ENCODE measurements around the gene ALG11. TPM values are rescaled to one million over a fixed set of nuclear protein-coding genes. Genes with fewer than 3 reads are reported as not detected.

Gene ALG11
- total and polyA plus RNA-seq, 2 experiments from 2014 or later = 36.9 to 40.1 TPM

DNA sequence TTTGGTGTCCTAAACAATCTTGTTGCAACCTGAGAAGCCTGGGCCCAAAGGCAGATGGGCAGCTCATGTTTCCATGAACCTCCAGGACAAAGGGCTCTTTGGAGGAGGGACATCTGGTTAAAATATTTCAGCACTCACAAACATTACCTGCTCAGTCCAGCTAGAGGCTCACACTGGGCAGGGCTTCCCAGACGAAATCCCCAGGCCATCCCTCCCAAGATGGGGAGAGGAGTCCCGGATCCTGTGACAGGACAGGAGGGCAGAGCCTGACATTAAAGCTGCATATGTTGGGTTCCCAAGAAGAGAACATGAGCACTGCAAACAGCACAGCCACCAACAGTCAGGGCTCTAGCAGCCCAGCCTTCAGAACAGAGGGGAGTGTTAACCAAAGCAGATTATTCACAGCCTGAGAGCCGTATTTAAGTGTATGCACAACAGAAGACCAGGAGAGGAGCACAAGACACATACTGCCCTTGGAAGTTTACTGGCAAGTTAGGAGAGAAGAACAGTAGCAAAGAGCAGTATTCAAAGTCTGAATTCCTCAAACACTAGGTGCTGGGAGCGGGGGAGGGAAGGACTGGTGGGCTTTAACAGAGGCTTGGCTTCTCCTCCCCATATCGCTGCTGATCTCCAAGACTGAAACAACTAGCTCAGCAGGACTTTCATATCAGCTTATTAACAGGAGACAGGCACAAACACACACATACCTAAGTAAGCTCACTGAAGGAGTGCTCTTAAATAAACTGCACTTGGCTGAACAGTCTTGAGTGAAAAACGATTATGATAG is 13.3 kb upstream of the ALG11 start:
- Mint-ChIP-seq H3K4me3 (peak overlapping the region; percentile 14; the same call in 2 of the 3 replicates), H3K27ac (peak overlapping the region; percentile 10), H3K36me3 (ENCODE audit: low read depth) (no peaks in the 10 kb centered on the region), H3K27me3 (ENCODE audit: insufficient read depth, low read depth, poor library complexity) (peaks cover 17% of the 10 kb centered on the region), H3K9me3 (no peaks in the 10 kb centered on the region), H3K4me1 (peaks cover 54% of the 10 kb centered on the region)
- Histone ChIP-seq H3K79me2 (replicated peaks; ENCODE audit: insufficient read depth) (no peaks in the 10 kb centered on the region; the same call in 1 of the 2 replicates), H3K9me2 (ENCODE audit: insufficient read depth) (no peaks in the 10 kb centered on the region), H3K27me3 (ENCODE audit: insufficient read depth) (no peaks in the 10 kb centered on the region), H4K20me1 (replicated peaks; ENCODE audit: insufficient read depth) (no peaks in the 10 kb centered on the region), H3K27ac (ENCODE audit: low read depth) (peak overlapping the region; percentile 70), H3K4me2 (peak overlapping the region; percentile 46), H2AFZ (no peak overlapping the region), H3F3A (replicated peaks; ENCODE audit: low read depth) (no peaks in the 10 kb centered on the region), H3K4me1 (ENCODE audit: insufficient read depth) (peaks cover 26% of the 10 kb centered on the region), H3K36me3 (ENCODE audit: insufficient read depth) (no peaks in the 10 kb centered on the region), H3K4me3 (peak overlapping the region; percentile 28; the same call in 1 of the 2 replicates)
- TF ChIP-seq CREB1 (CRISPR knock-in tag; IDR thresholded peaks at IDR 0.05; ENCODE audit: low read depth) (no peak), POLR2AphosphoS5 (IDR thresholded peaks at IDR 0.05; ENCODE audit: low read depth) (no peak), ZNF114 (CRISPR knock-in tag; IDR thresholded peaks at IDR 0.05) (no peak), JUNB (IDR thresholded peaks at IDR 0.05; ENCODE audit: unreplicated experiment) (no peak)
- TF ChIP-seq, protein P1, sequence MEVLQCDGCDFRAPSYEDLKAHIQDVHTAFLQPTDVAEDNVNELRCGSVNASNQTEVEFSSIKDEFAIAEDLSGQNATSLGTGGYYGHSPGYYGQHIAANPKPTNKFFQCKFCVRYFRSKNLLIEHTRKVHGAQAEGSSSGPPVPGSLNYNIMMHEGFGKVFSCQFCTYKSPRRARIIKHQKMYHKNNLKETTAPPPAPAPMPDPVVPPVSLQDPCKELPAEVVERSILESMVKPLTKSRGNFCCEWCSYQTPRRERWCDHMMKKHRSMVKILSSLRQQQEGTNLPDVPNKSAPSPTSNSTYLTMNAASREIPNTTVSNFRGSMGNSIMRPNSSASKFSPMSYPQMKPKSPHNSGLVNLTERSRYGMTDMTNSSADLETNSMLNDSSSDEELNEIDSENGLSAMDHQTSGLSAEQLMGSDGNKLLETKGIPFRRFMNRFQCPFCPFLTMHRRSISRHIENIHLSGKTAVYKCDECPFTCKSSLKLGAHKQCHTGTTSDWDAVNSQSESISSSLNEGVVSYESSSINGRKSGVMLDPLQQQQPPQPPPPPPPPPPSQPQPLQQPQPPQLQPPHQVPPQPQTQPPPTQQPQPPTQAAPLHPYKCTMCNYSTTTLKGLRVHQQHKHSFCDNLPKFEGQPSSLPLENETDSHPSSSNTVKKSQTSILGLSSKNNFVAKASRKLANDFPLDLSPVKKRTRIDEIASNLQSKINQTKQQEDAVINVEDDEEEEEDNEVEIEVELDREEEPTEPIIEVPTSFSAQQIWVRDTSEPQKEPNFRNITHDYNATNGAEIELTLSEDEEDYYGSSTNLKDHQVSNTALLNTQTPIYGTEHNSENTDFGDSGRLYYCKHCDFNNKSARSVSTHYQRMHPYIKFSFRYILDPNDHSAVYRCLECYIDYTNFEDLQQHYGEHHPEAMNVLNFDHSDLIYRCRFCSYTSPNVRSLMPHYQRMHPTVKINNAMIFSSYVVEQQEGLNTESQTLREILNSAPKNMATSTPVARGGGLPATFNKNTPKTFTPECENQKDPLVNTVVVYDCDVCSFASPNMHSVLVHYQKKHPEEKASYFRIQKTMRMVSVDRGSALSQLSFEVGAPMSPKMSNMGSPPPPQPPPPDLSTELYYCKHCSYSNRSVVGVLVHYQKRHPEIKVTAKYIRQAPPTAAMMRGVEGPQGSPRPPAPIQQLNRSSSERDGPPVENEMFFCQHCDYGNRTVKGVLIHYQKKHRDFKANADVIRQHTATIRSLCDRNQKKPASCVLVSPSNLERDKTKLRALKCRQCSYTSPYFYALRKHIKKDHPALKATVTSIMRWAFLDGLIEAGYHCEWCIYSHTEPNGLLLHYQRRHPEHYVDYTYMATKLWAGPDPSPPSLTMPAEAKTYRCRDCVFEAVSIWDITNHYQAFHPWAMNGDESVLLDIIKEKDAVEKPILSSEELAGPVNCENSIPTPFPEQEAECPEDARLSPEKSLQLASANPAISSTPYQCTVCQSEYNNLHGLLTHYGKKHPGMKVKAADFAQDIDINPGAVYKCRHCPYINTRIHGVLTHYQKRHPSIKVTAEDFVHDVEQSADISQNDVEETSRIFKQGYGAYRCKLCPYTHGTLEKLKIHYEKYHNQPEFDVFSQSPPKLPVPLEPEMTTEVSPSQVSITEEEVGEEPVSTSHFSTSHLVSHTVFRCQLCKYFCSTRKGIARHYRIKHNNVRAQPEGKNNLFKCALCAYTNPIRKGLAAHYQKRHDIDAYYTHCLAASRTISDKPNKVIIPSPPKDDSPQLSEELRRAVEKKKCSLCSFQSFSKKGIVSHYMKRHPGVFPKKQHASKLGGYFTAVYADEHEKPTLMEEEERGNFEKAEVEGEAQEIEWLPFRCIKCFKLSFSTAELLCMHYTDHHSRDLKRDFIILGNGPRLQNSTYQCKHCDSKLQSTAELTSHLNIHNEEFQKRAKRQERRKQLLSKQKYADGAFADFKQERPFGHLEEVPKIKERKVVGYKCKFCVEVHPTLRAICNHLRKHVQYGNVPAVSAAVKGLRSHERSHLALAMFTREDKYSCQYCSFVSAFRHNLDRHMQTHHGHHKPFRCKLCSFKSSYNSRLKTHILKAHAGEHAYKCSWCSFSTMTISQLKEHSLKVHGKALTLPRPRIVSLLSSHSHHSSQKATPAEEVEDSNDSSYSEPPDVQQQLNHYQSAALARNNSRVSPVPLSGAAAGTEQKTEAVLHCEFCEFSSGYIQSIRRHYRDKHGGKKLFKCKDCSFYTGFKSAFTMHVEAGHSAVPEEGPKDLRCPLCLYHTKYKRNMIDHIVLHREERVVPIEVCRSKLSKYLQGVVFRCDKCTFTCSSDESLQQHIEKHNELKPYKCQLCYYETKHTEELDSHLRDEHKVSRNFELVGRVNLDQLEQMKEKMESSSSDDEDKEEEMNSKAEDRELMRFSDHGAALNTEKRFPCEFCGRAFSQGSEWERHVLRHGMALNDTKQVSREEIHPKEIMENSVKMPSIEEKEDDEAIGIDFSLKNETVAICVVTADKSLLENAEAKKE (CRISPR knock-in tag; IDR thresholded peaks at IDR 0.05) = 0 out of 2 replicates have a peak, but pooled peaks have one; percentile 2
- DNase-seq (ENCODE audit: low spot score) = peak; percentile 59
- peak; percentile 30 for ATAC-seq
